Endodermal cell (in vitro differentiated cells): ENCODE measurements around the gene PARD3B. TPM values are rescaled to one million over a fixed set of nuclear protein-coding genes. Genes with fewer than 3 reads are reported as not detected.

Experiments
- DNase-seq: peaks from one replicate; pipeline ENCODE4 v3.0.0-alpha.2; 2017
- H3K27ac ChIP-seq: 2 replicates; pipeline ENCODE4 v1.5.1; 2013; ENCODE audit warnings: mild to moderate bottlenecking, low read depth, low read length, moderate library complexity
- H3K27me3 ChIP-seq: 2 replicates; pipeline ENCODE4 v1.6.1; 2013; ENCODE audit warnings: mild to moderate bottlenecking, low read length, moderate library complexity; ENCODE audit not compliant: insufficient read depth, control insufficient read depth, poor library complexity, severe bottlenecking
- H3K36me3 ChIP-seq: 2 replicates; pipeline ENCODE4 v1.7.0; 2013; ENCODE audit warnings: mild to moderate bottlenecking, low read length, moderate library complexity; ENCODE audit not compliant: control insufficient read depth, insufficient read depth
- H3K4me1 ChIP-seq: one replicate; pipeline ENCODE4 v1.7.0; 2013; ENCODE audit warnings: low read length; ENCODE audit not compliant: control insufficient read depth, insufficient read depth
- H3K4me3 ChIP-seq: 2 replicates; pipeline ENCODE4 v1.5.1; 2013; ENCODE audit warnings: mild to moderate bottlenecking, low read length, moderate library complexity
- H3K9ac ChIP-seq: 2 replicates; pipeline ENCODE4 v1.6.1; 2013; ENCODE audit warnings: mild to moderate bottlenecking, low read length, moderate library complexity; ENCODE audit not compliant: poor library complexity, severe bottlenecking; ENCODE audit errors: extremely low read depth
- H3K9me3 ChIP-seq: 2 replicates; pipeline ENCODE4 v1.6.1; 2013; ENCODE audit warnings: mild to moderate bottlenecking, low read length, moderate library complexity; ENCODE audit not compliant: control insufficient read depth
- H3K27ac Mint-ChIP-seq: 2 replicates; pipeline ENCODE4 v1.8.0; 2020; ENCODE audit warnings: mixed read lengths
- H3K27me3 Mint-ChIP-seq: 2 replicates; pipeline ENCODE4 v1.8.0; 2021; ENCODE audit warnings: mild to moderate bottlenecking, mixed read lengths; ENCODE audit not compliant: insufficient read depth
- H3K36me3 Mint-ChIP-seq: 2 replicates; pipeline ENCODE4 v1.8.0; 2020; ENCODE audit warnings: low read depth, mixed read lengths
- H3K4me1 Mint-ChIP-seq: 2 replicates; pipeline ENCODE4 v1.8.0; 2020; ENCODE audit warnings: mixed read lengths
- H3K4me3 Mint-ChIP-seq: 2 replicates; pipeline ENCODE4 v1.8.0; 2020; ENCODE audit warnings: mild to moderate bottlenecking, moderate library complexity, mixed read lengths
- H3K9me3 Mint-ChIP-seq: 2 replicates; pipeline ENCODE4 v1.8.0; 2020; ENCODE audit warnings: mild to moderate bottlenecking, mixed read lengths
- CTCF ChIP-seq: fragments of 200-600 bp; sonication (generic); conservative IDR thresholded peaks from 2 replicates; pipeline ENCODE4 v1.5.0; 2021; ENCODE audit warnings: antibody characterized with exemption, mild to moderate bottlenecking
- WGBS, 2 experiments: methylation state at CpG; one replicate each; pipeline versions ENCODE4 v1.1.5 to v1.1.7; 2013; ENCODE audit warnings: missing lambda C conversion rate in 2 of 2, mixed read lengths in 1 of 2; ENCODE audit not compliant: insufficient coverage in 1 of 2, insufficient read length in 1 of 2; 5-methylcytosine and 5-hydroxymethylcytosine counted together
- total RNA-seq, 2 donors: library from RNA; stranded (reverse); fragmentation: NEBNext Ultra II Directional in 1 of 2; extraction: Animal tissue kit (Norgen Biotek cat#: 25700) in 1 of 2; gene quantifications; 2 replicates in 1 of 2; 3 replicates in 1 of 2; pipeline ENCODE4 v1.2.1, GENCODE V29; 2021

The PARD3B gene
- total RNA-seq, 2 donors from 2014 or later = 2.5 to 5.6 TPM

- H3K27ac Mint-ChIP-seq = no peak overlapping the region
- H3K36me3 Mint-ChIP-seq = no peaks in the 10 kb centered on the region
- no peaks in the 10 kb centered on the region for H3K36me3 ChIP-seq
- H3K4me3 Mint-ChIP-seq = no peak overlapping the region
- no peak for TF ChIP-seq CTCF
- H3K9me3 Mint-ChIP-seq = no peaks in the 10 kb centered on the region
- H3K9me3 ChIP-seq = no peaks in the 10 kb centered on the region
- no peaks in the 10 kb centered on the region for H3K4me1 ChIP-seq
- H3K27ac ChIP-seq = no peak overlapping the region
- H3K27me3 Mint-ChIP-seq = no peaks in the 10 kb centered on the region
- DNase-seq = no peak
- H3K27me3 ChIP-seq = no peaks in the 10 kb centered on the region
- H3K4me3 ChIP-seq = no peak overlapping the region
- WGBS, 2 experiments = 95 to 100% methylated on average over 4 to 6 of the region's 6 CpGs
- no peaks in the 10 kb centered on the region for H3K4me1 Mint-ChIP-seq
- no peak overlapping the region for H3K9ac ChIP-seq
Measured at GRCh38 chr2:205078762-205079161, 533.5 kb downstream of the PARD3B start.

GRCh38 chr2:205079173-205079572 lies 533.9 kb downstream of the PARD3B start:
- WGBS, 2 experiments = 81 to 83% methylated on average over 2 to 3 of the region's 3 CpGs
- H3K4me3 Mint-ChIP-seq = no peak overlapping the region

GRCh38 chr2:205086662-205087061 lies 541.4 kb downstream of the PARD3B start:
- DNase-seq = no peak
- H3K4me1 Mint-ChIP-seq = peaks cover 26% of the 10 kb centered on the region
- Histone ChIP-seq H3K27ac (no peak overlapping the region), H3K36me3 (no peaks in the 10 kb centered on the region), H3K9ac (no peak overlapping the region), H3K9me3 (no peaks in the 10 kb centered on the region), H3K4me3 (no peak overlapping the region), H3K4me1 (peaks cover 10% of the 10 kb centered on the region), H3K27me3 (no peaks in the 10 kb centered on the region)
- H3K27me3 Mint-ChIP-seq = no peaks in the 10 kb centered on the region
- 96 to 100% methylated on average over 1 of the region's 1 CpG for WGBS, 2 experiments
- no peak overlapping the region for H3K4me3 Mint-ChIP-seq
- no peaks in the 10 kb centered on the region for H3K36me3 Mint-ChIP-seq
- TF ChIP-seq CTCF = no peak
- H3K9me3 Mint-ChIP-seq = no peaks in the 10 kb centered on the region
- no peak overlapping the region for H3K27ac Mint-ChIP-seq

More at GRCh38 chr2:205079173-205079572, 533.9 kb downstream of the PARD3B start:
- Mint-ChIP-seq H3K9me3 (no peaks in the 10 kb centered on the region), H3K27me3 (no peaks in the 10 kb centered on the region), H3K4me1 (no peaks in the 10 kb centered on the region), H3K36me3 (no peaks in the 10 kb centered on the region), H3K27ac (no peak overlapping the region)
- H3K9me3 ChIP-seq = no peaks in the 10 kb centered on the region
- H3K36me3 ChIP-seq = no peaks in the 10 kb centered on the region
- no peak for DNase-seq
- no peak overlapping the region for H3K27ac ChIP-seq
- H3K9ac ChIP-seq = no peak overlapping the region
- TF ChIP-seq CTCF = no peak
- H3K27me3 ChIP-seq = no peaks in the 10 kb centered on the region
- H3K4me1 ChIP-seq = no peaks in the 10 kb centered on the region
- no peak overlapping the region for H3K4me3 ChIP-seq
